Brain microvascular endothelial cell (primary cell): ENCODE data around the gene NIP7.

ENCODE experiments used
- DNase-seq: peaks from one replicate; pipeline ENCODE4 v3.0.0-alpha.2; 2020
- H3K27ac ChIP-seq: fragments of 250-450 bp; sonication (Bioruptor Pico); 2 replicates; pipeline ENCODE4 v1.5.1; 2020; ENCODE audit warnings: mild to moderate bottlenecking, moderate library complexity
- H3K27me3 ChIP-seq: fragments of 250-450 bp; sonication (Bioruptor Pico); replicated peaks from 2 replicates; pipeline ENCODE4 v1.5.1; 2020; ENCODE audit warnings: mild to moderate bottlenecking
- H3K36me3 ChIP-seq: fragments of 250-450 bp; sonication (Bioruptor Pico); replicated peaks from 2 replicates; pipeline ENCODE4 v1.5.1; 2020; ENCODE audit warnings: mild to moderate bottlenecking
- H3K4me3 ChIP-seq: 2 replicates; pipeline ENCODE4 v1.5.1; 2011; ENCODE audit warnings: low read depth, mild to moderate bottlenecking, control low read depth, low read length, moderate library complexity
- in situ Hi-C: cut with HindIII; loops from 2 replicates; pipeline ENCODE4 v1.10.0; 2017; ENCODE audit warnings: low sequenced_read_pairs, low pct_ligation_motif_present
- TF ChIP-seq, protein P1 (sequence below): IDR thresholded peaks from 2 replicates; pipeline ENCODE4 v1.5.1; 2011; ENCODE audit warnings: low read depth, mild to moderate bottlenecking, moderate library complexity, low read length, control low read depth, inconsistent platforms; ENCODE audit errors: missing control alignments

Gene NIP7

DNA sequence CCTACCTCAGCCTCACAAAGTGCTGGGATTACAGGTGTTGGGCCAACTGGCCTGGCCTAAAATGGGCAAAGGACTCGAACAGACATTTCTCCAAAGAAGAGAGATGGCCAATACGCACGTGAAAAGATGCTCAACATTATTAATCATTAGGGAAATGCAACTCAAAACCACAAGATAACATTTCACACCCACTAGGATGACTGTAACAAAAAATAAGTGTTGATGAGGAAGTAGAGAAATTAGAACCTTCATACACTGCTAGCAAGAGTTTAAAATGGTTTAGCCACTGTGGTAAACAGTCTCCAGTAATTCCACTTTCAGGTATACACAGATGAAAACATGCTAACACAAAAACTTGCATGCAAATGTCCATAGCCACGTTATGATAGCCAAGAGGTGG, 6.4 kb downstream of the NIP7 start:
- Histone ChIP-seq H3K36me3 (peaks cover 17% of the 10 kb centered on the region), H3K27ac (no peak overlapping the region), H3K27me3 (no peaks in the 10 kb centered on the region), H3K4me3 (no peak overlapping the region)
- TF ChIP-seq, protein P1, sequence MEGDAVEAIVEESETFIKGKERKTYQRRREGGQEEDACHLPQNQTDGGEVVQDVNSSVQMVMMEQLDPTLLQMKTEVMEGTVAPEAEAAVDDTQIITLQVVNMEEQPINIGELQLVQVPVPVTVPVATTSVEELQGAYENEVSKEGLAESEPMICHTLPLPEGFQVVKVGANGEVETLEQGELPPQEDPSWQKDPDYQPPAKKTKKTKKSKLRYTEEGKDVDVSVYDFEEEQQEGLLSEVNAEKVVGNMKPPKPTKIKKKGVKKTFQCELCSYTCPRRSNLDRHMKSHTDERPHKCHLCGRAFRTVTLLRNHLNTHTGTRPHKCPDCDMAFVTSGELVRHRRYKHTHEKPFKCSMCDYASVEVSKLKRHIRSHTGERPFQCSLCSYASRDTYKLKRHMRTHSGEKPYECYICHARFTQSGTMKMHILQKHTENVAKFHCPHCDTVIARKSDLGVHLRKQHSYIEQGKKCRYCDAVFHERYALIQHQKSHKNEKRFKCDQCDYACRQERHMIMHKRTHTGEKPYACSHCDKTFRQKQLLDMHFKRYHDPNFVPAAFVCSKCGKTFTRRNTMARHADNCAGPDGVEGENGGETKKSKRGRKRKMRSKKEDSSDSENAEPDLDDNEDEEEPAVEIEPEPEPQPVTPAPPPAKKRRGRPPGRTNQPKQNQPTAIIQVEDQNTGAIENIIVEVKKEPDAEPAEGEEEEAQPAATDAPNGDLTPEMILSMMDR, result no peak
- in situ Hi-C loops, result no loop called here
- DNase-seq, result no peak

- no peak overlapping the region for H3K27ac ChIP-seq
- no peak for DNase-seq
- no peak overlapping the region for H3K4me3 ChIP-seq
- no peaks in the 10 kb centered on the region for H3K27me3 ChIP-seq
- in situ Hi-C loops, result no loop called here
- TF ChIP-seq, protein P1, result no peak
- H3K36me3 ChIP-seq, result peaks cover 10% of the 10 kb centered on the region
These were observed 7.1 kb downstream of the NIP7 start for GRCh38 chr16:69346683-69347082.

- no peak overlapping the region for H3K27ac ChIP-seq
- H3K36me3 ChIP-seq, result peaks cover 3% of the 10 kb centered on the region
- TF ChIP-seq, protein P1, result no peak
- in situ Hi-C loops, result no loop called here
- H3K27me3 ChIP-seq, result no peaks in the 10 kb centered on the region
- H3K4me3 ChIP-seq, result no peak overlapping the region
- no peak for DNase-seq
These were observed 8.7 kb downstream of the NIP7 start for GRCh38 chr16:69348222-69348621.

GRCh38 chr16:69349536-69349935, 10.0 kb downstream of the NIP7 start:
- Histone ChIP-seq H3K4me3 (no peak overlapping the region), H3K27me3 (no peaks in the 10 kb centered on the region), H3K27ac (no peak overlapping the region), H3K36me3 (no peaks in the 10 kb centered on the region)
- TF ChIP-seq, protein P1, result no peak
- in situ Hi-C loops, result no loop called here
- DNase-seq, result no peak

GRCh38 chr16:69350536-69351133, 11.1 kb downstream of the NIP7 start:
- no peak overlapping the region for H3K27ac ChIP-seq
- TF ChIP-seq, protein P1, result no peak
- in situ Hi-C loops, result no loop called here
- no peak for DNase-seq
- no peaks in the 10 kb centered on the region for H3K36me3 ChIP-seq
- H3K27me3 ChIP-seq, result no peaks in the 10 kb centered on the region
- H3K4me3 ChIP-seq, result no peak overlapping the region
